ENCODE results near the gene PLCD1. TPM values are rescaled to one million over a fixed set of nuclear protein-coding genes. Genes with fewer than 3 reads are reported as not detected.
A peak's percentile ranks its signal among the peaks of the same experiment; 100 is the strongest.

PLCD1 gene
- total and polyA plus RNA-seq, 2 of the 13 experiments (the other 11 are each of a cell fraction or from before 2014, with no cell fraction given): 10.1 to 12.4 TPM

- TF ChIP-seq EEA1 (CRISPR knock-in tag; IDR thresholded peaks at IDR 0.05; ENCODE audit: borderline replicate concordance) (no peak), ZNF569 (CRISPR knock-in tag; IDR thresholded peaks at IDR 0.05; ENCODE audit: borderline replicate concordance) (no peak), ZNF234 (CRISPR knock-in tag; conservative IDR thresholded peaks at IDR 0.05) (no peak), SPEN (CRISPR knock-in tag; IDR thresholded peaks at IDR 0.05; ENCODE audit: low read depth) (no peak), U2AF2 (IDR thresholded peaks at IDR 0.05; ENCODE audit: low read depth, low read length) (no peak), FOXK1 (CRISPR knock-in tag; IDR thresholded peaks at IDR 0.05; ENCODE audit: borderline replicate concordance, low read depth) (no peak), ZNF484 (CRISPR knock-in tag; IDR thresholded peaks at IDR 0.05; ENCODE audit: borderline replicate concordance, low read depth) (no peak), PRMT3 (CRISPR knock-in tag; IDR thresholded peaks at IDR 0.05; ENCODE audit: borderline replicate concordance, low read depth) (no peak)
Observed at GRCh38 chr3:38001456-38002081, 27.9 kb downstream of the PLCD1 start (continued).

DNA sequence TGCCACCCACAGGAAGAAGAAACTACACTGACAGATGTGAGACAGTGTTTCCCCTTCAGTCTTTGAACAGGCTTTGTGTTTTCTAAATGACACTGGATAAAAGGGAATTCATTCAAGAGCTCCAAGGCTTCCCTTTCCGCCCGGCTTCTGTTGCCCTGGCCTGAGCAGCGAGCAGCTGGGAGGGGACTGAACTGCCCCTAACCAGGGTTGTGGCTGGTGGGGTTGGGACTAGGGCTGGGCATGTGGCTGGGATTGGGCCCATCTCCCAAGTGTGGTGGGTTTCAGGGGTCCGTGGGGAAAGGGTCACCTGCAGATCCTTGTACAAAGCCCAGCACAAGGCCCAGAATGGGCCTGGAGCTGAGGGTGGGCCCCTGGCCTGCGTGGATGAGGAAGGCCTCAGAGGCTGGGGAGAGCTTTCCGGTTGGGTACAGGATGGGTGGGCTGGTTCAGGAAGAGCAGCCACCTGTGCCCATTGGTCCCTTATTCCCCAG lies 28.4 kb downstream of the PLCD1 start:
- H3K4me2 ChIP-seq (ENCODE audit: low read depth, low read length): peak overlapping the region; percentile 6; the same call in 1 of the 2 replicates
- DNase-seq (ENCODE audit: low spot score) (no peak), FAIRE-seq (no peak), ATAC-seq (no peak)
- in situ Hi-C loops (cut with HindIII; ENCODE audit: extremely low pct_ligation_motif_present, low pct_unique_long_range_greater_than_20kb): loop anchor here (5.0 kb wide), 1 partner anchor 144 kb away; no protein-coding TSS in a partner anchor
- peaks cover 0 to 16% of the 10 kb centered on the region in 2 experiments; a peak in 2 of 5 replicates for H3K27me3 ChIP-seq (ENCODE audit: control insufficient read depth in 1 of 2, insufficient read depth in 2 of 2, low read length in 2 of 2)
- H4K20me1 ChIP-seq (ENCODE audit: insufficient read depth, low read length): no peaks in the 10 kb centered on the region
- no peak overlapping the region for H3K9ac ChIP-seq (ENCODE audit: insufficient read depth, low read depth, low read length)
- H3K4me3 ChIP-seq (replicated peaks in 1 of 3; ENCODE audit: insufficient read depth in 1 of 3, low read depth in 2 of 3, low read length in 3 of 3): no peak overlapping the region
- 78% methylated on average over 4 of the region's 6 CpGs for WGBS (ENCODE audit: low lambda C conversion rate)
- POLR2A ChIA-PET: no interaction called here
- H3K79me2 ChIP-seq (ENCODE audit: insufficient read depth, low read length): no peaks in the 10 kb centered on the region
- TF ChIP-seq ZFX (CRISPR knock-in tag; IDR thresholded peaks at IDR 0.05; ENCODE audit: low read depth) (0 out of 2 replicates have a peak, but pooled peaks have one; percentile 17), RAD51 (IDR thresholded peaks at IDR 0.05; ENCODE audit: borderline replicate concordance) (no peak)
- no TSS peak for BruUV-seq (replicated peaks)
- H3K36me3 ChIP-seq (replicated peaks in 1 of 2; ENCODE audit: control insufficient read depth in 1 of 2, insufficient read depth in 2 of 2, low read length in 2 of 2): no peaks in the 10 kb centered on the region
- CTCF ChIA-PET (ENCODE audit: low intra/inter-chr PET ratio, low total read pairs): interaction anchor here (1.4 to 1.9 kb wide), 2 partner anchors 27 to 145 kb away, joined by 4 to 7 read pairs; no protein-coding TSS in a partner anchor
- H3K27ac ChIP-seq (ENCODE audit: extremely low read length, insufficient read depth, low read length): no peak overlapping the region
- peak overlapping the region; percentile 20 for H2AFZ ChIP-seq (ENCODE audit: low read length)
- H3K9me3 ChIP-seq (ENCODE audit: low read length): no peaks in the 10 kb centered on the region
- intact Hi-C loops (cut with micrococcal nuclease; ENCODE audit: unreplicated experiment): loop anchor here (2.0 kb wide), 1 partner anchor 94 kb away; no protein-coding TSS in a partner anchor
- peaks cover 87% of the 10 kb centered on the region for H3K4me1 ChIP-seq (ENCODE audit: insufficient read depth, low read length)

Measured in HepG2 (cell line).